ENCODE data around the gene LIMS2. TPM values are rescaled to one million over a fixed set of nuclear protein-coding genes. Genes with fewer than 3 reads are reported as not detected.

Gene LIMS2
- total and polyA plus RNA-seq, 2 donors: 18.7 to 346 TPM

- H3K4me1 ChIP-seq (ENCODE audit: insufficient read depth): no peaks in the 10 kb centered on the region
- DNase-seq (ENCODE audit: extremely low spot score): no peak
- no peak overlapping the region for H3K4me3 ChIP-seq (ENCODE audit: low read depth, low read length)
- H3K27ac ChIP-seq (ENCODE audit: low read depth): no peak overlapping the region
- WGBS: 65% methylated on average over 16 of the region's 16 CpGs
- no peaks in the 10 kb centered on the region for H3K36me3 ChIP-seq (ENCODE audit: insufficient read depth)
Measured at GRCh38 chr2:127631541-127631996, 43.8 kb downstream of the LIMS2 start.

DNA sequence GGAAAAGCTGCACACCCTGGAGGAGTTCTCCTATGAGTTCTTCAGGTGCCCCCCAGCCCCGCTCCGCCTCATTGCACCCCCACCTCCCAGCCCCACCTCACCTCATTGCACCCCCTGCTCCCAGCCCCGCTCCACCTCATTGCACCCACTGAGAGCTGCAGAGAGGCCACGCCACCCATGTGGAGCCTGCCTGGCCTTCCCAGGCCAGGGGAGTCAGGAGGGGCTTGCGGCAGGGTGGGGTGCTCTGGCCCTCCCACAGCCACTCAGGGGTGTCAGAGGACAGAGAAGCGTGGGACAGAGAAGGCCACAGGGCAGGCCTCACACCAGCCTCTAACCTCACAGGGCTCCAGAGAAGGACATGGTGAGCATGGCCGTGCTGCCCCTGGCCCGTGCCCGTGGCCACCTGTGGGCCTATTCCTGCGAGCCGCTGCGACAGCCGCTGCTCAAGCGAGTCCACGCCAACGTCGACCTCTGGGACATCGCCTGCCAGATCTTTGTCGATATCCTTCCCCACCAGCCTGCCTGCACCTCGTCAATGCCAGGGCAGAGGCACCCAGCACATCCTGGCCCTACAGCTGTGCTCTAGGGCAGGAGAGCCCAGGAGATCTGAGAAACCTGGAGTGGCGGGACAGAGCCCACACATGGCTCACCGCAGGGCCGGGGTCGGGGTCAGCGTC, 44.3 kb downstream of the LIMS2 start:
- Histone ChIP-seq H3K4me3 (ENCODE audit: low read depth, low read length) (no peak overlapping the region), H3K36me3 (ENCODE audit: insufficient read depth) (no peaks in the 10 kb centered on the region), H3K27ac (ENCODE audit: low read depth) (no peak overlapping the region), H3K4me1 (ENCODE audit: insufficient read depth) (no peaks in the 10 kb centered on the region)
- DNase-seq (ENCODE audit: extremely low spot score): no peak
- WGBS: 82% methylated on average over 25 of the region's 25 CpGs

DNA sequence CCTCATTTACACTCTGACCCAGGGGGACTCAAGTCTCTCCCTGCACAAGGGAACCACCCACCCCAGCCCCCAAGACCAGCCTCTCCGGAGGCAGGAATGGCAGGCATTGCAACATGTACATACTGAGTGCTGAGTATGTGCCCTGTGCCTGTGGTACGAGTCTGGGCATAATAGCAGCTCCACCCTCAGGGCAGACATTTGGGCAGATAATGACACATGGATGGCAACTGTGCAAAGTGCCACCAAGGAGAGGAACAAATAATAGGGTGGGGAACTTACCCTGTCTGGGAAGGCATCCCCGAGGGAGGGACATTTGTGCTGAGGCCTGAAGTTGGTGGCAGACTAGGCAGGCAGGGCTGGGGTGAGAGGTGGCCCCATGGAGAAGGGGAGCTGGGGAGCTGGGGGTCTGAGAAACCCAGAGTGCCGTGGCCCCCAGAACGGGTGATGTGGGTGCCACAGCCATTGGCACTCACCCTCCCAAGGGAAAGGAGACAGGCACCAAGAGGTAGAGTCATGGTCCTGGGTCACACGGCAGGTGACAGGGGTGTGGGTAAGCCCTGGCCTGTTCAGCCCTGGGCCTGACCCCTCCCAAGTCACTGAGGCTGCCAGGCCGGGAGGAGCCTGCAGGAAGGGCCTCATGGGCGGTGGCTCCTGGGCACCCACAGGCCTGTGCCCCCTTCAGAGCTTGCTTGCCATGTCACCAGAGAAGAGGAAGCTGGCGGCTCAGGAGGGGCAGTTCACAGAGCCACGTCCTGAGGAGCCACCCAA, 45.0 kb downstream of the LIMS2 start:
- no peaks in the 10 kb centered on the region for H3K36me3 ChIP-seq (ENCODE audit: insufficient read depth)
- no peaks in the 10 kb centered on the region for H3K4me1 ChIP-seq (ENCODE audit: insufficient read depth)
- no peak overlapping the region for H3K27ac ChIP-seq (ENCODE audit: low read depth)
- no peak for DNase-seq (ENCODE audit: extremely low spot score)
- WGBS: 64% methylated on average over 10 of the region's 10 CpGs
- no peak overlapping the region for H3K4me3 ChIP-seq (ENCODE audit: low read depth, low read length)

DNA sequence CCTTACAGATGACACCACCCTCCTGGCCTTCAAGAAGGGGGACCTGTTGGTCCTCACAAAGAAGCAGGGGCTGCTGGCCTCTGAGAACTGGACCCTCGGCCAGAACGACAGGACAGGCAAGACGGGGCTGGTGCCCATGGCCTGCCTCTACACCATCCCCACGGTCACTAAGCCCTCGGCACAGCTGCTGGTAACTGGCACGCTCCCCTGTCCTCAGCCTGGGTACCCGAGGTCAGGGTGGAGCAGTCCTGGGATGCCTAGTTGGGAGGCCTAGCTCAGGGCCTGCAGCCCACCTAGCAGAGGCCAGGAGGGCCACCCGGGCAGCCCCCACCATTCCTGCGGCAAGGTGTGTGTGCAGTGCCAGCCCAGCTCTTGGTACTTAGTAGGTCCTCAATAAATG, 45.7 kb downstream of the LIMS2 start:
- H3K36me3 ChIP-seq (ENCODE audit: insufficient read depth): no peaks in the 10 kb centered on the region
- H3K27ac ChIP-seq (ENCODE audit: low read depth): no peak overlapping the region
- no peak for DNase-seq (ENCODE audit: extremely low spot score)
- no peak overlapping the region for H3K4me3 ChIP-seq (ENCODE audit: low read depth, low read length)
- 72% methylated on average over 9 of the region's 9 CpGs for WGBS
- H3K4me1 ChIP-seq (ENCODE audit: insufficient read depth): no peaks in the 10 kb centered on the region

GRCh38 chr2:127628767-127629614, 46.3 kb downstream of the LIMS2 start:
- Histone ChIP-seq H3K4me1 (ENCODE audit: insufficient read depth) (no peaks in the 10 kb centered on the region), H3K4me3 (ENCODE audit: low read depth, low read length) (no peak overlapping the region), H3K36me3 (ENCODE audit: insufficient read depth) (no peaks in the 10 kb centered on the region), H3K27ac (ENCODE audit: low read depth) (no peak overlapping the region)
- WGBS: 68% methylated on average over 17 of the region's 17 CpGs
- DNase-seq (ENCODE audit: extremely low spot score): no peak

DNA sequence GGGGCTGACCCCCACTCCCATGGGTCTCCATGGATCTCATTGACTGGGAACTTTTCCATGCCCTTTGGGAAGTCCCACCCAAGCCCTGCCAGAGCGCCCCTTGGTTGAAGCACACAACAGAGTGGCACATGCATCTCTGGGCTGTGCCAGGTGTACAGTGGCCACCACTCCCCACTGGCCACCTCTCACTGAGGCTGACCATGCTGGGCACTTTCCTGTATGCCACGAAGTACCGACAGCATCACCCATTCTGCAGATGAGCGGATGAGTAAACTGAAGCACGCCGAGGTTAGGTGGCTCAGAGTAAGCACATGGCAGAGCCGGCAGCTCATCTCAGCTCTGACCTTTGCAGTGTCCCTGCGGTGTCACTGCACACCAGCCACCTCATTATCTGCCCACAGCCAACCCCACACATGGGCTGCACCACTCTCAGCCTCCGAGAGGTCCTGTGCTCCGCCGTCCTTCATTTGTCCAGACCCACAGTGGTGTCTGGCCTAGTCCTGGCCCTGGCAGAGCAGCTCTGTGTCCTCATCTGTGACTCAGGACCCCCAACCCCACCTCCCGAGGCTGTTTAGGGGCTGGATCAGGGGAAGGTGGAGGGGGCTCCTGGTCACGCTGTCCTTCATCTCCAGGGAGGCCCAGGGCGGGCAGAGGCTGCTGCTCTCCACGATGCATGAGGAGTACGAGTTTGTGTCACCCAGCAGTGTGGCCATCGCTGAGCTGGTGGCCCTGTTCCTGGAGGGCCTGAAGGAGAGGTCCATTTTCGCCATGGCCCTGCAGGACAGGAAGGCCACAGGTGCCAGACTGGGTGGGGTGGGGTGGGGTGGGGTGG, 47.4 kb downstream of the LIMS2 start:
- no peak for DNase-seq (ENCODE audit: extremely low spot score)
- WGBS: 83% methylated on average over 18 of the region's 18 CpGs
- Histone ChIP-seq H3K4me1 (ENCODE audit: insufficient read depth) (no peaks in the 10 kb centered on the region), H3K4me3 (ENCODE audit: low read depth, low read length) (no peak overlapping the region), H3K36me3 (ENCODE audit: insufficient read depth) (no peaks in the 10 kb centered on the region), H3K27ac (ENCODE audit: low read depth) (no peak overlapping the region)

GRCh38 chr2:127626917-127627739, 48.2 kb downstream of the LIMS2 start:
- no peaks in the 10 kb centered on the region for H3K36me3 ChIP-seq (ENCODE audit: insufficient read depth)
- no peaks in the 10 kb centered on the region for H3K4me1 ChIP-seq (ENCODE audit: insufficient read depth)
- 86% methylated on average over 28 of the region's 28 CpGs for WGBS
- no peak overlapping the region for H3K27ac ChIP-seq (ENCODE audit: low read depth)
- no peak for DNase-seq (ENCODE audit: extremely low spot score)
- no peak overlapping the region for H3K4me3 ChIP-seq (ENCODE audit: low read depth, low read length)

GRCh38 chr2:127626175-127626574, 49.2 kb downstream of the LIMS2 start:
- no peak overlapping the region for H3K27ac ChIP-seq (ENCODE audit: low read depth)
- H3K4me3 ChIP-seq (ENCODE audit: low read depth, low read length): no peak overlapping the region
- WGBS: 44% methylated on average over 12 of the region's 12 CpGs
- no peak for DNase-seq (ENCODE audit: extremely low spot score)
- H3K36me3 ChIP-seq (ENCODE audit: insufficient read depth): no peaks in the 10 kb centered on the region
- H3K4me1 ChIP-seq (ENCODE audit: insufficient read depth): no peaks in the 10 kb centered on the region

DNA sequence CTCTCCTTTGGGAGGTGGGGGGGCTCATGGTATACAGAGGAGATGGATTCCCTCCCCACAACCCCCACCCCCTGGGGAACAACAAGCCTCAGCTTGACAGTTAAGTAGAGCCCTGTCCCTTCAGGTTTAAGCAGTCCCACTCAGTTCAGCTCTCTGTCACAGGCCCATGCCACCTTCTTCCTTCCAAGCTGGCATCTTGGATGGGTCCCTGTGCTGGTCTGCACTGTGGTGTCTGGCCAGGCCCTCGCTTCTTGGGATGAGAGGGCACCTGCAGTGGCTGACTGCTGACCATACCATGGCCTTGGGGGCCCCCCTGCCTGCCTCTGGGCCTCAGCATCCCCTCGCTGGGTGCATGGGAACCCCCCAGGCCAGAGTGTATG, 49.8 kb downstream of the LIMS2 start:
- 77% methylated on average over 2 of the region's 2 CpGs for WGBS

DNA sequence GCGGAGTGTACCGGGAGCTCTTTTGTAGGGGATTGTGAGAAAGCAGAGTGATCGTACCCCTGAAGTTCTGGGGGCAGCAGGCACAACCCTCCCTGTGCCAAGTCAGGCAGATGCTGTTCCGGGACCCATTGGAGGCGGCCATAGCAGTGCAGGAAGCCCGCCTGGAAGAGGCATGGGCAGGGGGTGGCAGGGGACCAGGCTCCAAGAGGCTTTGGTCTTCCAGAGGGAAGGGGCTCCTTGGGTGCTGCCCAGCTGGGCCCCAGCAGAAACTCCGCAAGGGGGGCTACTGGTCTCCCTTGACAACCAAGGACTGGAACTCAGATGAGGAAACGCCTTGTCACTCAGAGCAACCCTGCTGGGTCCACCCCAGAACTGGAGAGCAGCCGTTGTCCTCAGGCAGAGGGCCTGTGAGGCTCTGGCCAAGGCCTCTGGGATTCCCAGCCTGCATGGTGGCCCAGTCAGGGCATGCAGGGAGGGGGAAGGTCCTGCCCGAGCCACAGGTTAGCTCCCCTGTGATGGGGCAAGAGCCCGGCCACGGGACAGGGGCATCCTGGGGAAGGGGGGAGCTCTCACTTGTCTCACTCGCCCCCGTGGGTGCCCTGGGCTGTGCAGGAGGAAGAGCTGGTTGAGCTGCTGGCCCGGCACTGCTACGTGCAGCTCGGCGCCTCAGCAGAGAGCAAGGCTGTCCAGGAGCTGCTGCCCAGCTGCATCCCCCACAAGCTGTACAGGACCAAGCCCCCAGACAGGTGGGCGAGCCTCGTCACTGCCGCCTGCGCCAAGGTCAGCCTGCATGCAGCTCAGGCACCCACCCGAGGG, 50.4 kb downstream of the LIMS2 start:
- Histone ChIP-seq H3K4me1 (ENCODE audit: insufficient read depth) (no peaks in the 10 kb centered on the region), H3K36me3 (ENCODE audit: insufficient read depth) (no peaks in the 10 kb centered on the region), H3K4me3 (ENCODE audit: low read depth, low read length) (no peak overlapping the region), H3K27ac (ENCODE audit: low read depth) (no peak overlapping the region)
- 74% methylated on average over 23 of the region's 23 CpGs for WGBS
- DNase-seq (ENCODE audit: extremely low spot score): no peak

More for the DNA sequence above, 49.8 kb downstream of the LIMS2 start:
- Histone ChIP-seq H3K4me1 (ENCODE audit: insufficient read depth) (no peaks in the 10 kb centered on the region), H3K4me3 (ENCODE audit: low read depth, low read length) (no peak overlapping the region), H3K36me3 (ENCODE audit: insufficient read depth) (no peaks in the 10 kb centered on the region), H3K27ac (ENCODE audit: low read depth) (no peak overlapping the region)
- no peak for DNase-seq (ENCODE audit: extremely low spot score)

- Histone ChIP-seq H3K4me1 (ENCODE audit: insufficient read depth) (no peaks in the 10 kb centered on the region), H3K4me3 (ENCODE audit: low read depth, low read length) (no peak overlapping the region), H3K36me3 (ENCODE audit: insufficient read depth) (no peaks in the 10 kb centered on the region), H3K27ac (ENCODE audit: low read depth) (no peak overlapping the region)
- WGBS: 89% methylated on average over 5 of the region's 5 CpGs
- no peak for DNase-seq (ENCODE audit: extremely low spot score)
Measured at GRCh38 chr2:127624320-127624755, 51.0 kb downstream of the LIMS2 start.

All from urinary bladder (tissue), 4 donors.